ENCODE results near the gene ARHGAP10.

DNA sequence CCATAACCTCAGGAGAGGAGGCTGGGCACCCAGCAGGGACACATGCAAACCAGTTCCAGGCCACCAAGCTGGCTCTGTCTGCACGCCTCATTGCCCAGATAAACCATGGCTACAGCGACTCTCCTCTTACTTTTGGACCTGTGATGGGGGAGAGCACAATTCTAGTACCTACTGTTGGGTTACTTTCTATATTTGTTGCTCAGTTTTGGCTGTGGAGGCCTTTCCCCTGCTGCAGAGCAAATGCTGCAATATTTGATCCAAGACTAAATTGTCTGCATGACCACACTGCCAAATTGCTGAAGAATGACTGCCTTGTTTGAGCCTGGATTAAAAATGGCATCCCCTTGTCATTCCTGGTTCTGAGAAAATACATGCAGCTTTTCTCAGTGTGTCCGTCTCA is 253.5 kb downstream of the ARHGAP10 start:
- TF ChIP-seq, protein P1, sequence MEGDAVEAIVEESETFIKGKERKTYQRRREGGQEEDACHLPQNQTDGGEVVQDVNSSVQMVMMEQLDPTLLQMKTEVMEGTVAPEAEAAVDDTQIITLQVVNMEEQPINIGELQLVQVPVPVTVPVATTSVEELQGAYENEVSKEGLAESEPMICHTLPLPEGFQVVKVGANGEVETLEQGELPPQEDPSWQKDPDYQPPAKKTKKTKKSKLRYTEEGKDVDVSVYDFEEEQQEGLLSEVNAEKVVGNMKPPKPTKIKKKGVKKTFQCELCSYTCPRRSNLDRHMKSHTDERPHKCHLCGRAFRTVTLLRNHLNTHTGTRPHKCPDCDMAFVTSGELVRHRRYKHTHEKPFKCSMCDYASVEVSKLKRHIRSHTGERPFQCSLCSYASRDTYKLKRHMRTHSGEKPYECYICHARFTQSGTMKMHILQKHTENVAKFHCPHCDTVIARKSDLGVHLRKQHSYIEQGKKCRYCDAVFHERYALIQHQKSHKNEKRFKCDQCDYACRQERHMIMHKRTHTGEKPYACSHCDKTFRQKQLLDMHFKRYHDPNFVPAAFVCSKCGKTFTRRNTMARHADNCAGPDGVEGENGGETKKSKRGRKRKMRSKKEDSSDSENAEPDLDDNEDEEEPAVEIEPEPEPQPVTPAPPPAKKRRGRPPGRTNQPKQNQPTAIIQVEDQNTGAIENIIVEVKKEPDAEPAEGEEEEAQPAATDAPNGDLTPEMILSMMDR (conservative IDR thresholded peaks at IDR 0.05; ENCODE audit: low read depth, low read length): no peak
- TF ChIP-seq EZH2 (IDR thresholded peaks at IDR 0.05; ENCODE audit: borderline replicate concordance, low read depth, low read length, poor library complexity, severe bottlenecking): no peak

Data from A673 (cell line).